Measurements from ENCODE around the gene TGFBR3L.
"Not testable (repeated sequence)": the region's sequence is repeated elsewhere in the genome, so short reads cannot be mapped to it uniquely, and the experiment has no call there.

Gene TGFBR3L

DNA sequence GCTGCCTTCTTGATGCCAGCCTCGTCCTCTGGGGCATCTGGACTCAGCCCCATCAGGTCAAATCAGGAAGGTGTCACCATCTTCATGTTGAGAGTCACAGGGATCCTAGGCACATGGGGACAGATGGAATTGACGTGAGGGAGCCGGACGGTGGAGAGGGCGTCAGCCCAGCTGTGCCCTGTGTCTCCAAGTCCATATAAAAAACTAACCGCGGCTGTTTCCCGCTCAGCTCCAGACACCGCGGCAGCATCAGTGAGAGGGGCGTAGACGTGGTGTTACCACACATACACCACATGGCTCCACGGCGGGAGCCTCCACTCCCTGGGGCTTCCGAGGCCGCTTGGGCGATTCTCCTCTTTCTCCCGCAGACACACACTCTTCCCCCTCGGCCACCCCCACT is 34.8 kb upstream of the TGFBR3L start:
- no peak for DNase-seq (ENCODE audit: low read depth)

DNA sequence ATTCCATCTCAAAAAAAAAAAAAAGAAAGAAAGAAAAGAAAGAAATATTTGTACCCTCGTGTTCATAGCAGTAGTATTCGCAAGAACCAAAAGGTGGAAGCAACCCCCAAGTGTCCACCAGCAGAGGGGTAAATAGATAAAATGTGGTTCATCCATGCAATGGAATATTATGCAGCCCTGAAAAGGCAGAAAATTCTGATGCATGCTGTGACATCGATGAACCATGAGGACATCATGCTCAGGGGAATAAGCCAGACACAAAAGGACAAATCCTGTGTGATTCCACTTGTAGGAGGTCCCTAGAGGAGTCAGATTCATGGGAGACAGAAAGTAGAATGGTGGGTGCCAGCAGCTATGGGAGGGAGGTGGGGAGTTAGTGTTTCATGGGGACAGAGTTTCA is 32.7 kb upstream of the TGFBR3L start:
- DNase-seq (ENCODE audit: low read depth), result no peak

DNA sequence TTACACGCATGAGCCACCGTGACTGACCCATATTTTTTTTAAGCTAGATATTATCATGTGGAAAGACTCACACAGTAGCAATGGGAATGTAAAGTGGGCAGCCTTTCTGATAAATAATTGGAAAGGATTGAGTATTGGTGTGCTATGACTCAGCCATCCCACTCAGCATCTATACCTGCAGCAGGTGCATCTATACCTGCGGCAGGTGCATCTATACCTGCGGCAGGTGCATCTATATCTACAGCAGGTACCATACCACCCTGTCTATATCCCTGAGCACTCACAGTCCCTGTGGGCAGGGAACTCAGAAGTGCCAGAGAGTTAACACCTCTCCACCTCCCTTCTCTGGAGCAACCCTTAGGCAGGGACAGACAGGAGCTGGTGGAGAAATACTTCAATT is 31.5 kb upstream of the TGFBR3L start:
- DNase-seq (ENCODE audit: low read depth), result no peak

DNA sequence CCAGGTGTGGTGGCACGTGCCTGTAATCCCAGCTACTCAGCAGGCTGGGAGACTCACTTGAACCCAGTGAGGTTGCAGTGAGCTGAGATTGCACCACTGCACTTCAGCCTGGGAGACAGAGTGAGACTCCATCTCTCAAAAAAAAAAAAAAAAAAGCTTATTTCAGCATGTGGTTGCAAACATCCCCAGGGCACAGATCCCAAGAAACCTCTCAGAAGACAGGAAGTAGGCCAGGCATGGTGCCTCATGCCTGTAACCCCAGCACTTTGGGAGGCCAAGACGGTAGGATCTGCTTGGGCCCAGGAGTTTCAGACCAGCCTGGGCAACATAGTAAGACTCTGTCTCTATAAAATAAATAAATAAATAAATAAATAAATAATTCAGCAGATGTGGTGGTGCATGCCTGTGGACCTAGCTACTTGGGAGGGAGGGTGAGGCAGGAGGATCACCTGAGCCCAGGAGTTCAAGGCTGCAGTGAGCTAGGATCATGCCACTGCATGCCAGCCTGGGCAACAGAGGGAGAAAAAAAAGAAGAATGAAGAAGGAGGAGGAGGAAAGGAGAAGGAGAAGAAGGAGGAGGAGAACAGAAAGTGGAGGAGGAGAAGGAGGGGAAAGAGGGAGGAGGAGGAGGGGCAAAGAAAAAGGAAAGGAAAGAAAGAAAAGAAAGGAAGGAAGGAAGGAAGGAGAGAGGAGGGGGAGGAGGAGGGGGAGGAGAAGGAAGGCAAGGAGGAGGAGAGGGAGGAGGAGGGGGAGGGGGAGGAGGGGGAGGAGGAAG is 30.6 kb upstream of the TGFBR3L start:
- no peak for DNase-seq (ENCODE audit: low read depth)

DNA sequence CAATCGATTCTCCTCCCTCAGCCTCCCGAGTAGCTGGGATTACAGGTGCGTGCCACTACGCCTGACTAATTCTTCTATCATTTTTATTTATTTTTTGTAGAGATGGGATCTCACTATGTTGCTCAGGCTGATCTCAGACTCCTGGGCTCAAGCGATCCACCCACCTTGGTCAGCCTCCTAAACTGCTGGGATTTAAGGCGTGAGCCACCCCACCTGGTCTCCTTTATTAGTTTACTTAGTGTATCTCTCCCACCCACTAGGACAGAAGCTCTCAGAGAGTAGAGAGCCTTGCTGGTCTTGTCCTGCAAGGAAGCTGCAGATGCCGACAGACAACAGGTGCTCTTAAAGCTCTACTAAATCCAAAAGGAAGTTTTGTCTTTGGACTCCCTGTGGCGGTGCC is 28.8 kb upstream of the TGFBR3L start:
- no peak for DNase-seq (ENCODE audit: low read depth)

DNA sequence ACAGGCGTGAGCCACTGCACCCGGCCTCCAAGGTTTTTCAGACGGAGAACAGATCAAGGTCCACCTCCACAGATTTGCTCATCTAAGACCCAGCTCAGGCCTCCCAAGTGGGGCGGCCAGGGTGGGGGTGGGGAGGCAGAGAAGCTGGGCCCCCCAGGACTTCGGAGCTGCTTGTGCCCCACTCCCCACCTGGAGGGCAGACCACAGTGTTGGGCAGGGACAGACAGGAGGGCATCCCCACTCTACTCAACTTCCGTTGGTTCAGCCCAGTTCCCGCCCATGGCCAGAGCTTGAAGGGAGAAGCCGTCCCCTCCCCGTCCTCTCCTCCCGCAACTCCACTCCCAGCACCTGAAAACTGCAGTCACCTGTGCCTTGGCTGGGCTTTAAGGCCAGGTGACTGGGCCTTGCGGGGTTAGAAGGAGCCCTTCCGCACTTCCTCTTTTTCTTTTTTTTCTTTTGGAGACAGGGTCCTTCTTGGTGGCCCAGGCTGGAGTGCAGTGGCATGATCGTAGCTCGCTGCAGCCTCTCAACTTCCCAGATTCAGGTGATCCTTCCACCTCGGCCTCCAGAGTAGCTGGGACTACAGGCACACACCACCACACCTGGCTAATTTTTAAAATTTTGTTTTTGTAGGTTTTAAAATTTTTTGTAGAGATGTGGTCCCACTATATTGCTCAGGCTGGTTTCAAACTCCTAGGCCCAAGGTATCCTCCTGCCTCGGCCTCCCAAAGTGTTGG is 27.1 kb upstream of the TGFBR3L start:
- DNase-seq (ENCODE audit: low read depth), result no peak

DNA sequence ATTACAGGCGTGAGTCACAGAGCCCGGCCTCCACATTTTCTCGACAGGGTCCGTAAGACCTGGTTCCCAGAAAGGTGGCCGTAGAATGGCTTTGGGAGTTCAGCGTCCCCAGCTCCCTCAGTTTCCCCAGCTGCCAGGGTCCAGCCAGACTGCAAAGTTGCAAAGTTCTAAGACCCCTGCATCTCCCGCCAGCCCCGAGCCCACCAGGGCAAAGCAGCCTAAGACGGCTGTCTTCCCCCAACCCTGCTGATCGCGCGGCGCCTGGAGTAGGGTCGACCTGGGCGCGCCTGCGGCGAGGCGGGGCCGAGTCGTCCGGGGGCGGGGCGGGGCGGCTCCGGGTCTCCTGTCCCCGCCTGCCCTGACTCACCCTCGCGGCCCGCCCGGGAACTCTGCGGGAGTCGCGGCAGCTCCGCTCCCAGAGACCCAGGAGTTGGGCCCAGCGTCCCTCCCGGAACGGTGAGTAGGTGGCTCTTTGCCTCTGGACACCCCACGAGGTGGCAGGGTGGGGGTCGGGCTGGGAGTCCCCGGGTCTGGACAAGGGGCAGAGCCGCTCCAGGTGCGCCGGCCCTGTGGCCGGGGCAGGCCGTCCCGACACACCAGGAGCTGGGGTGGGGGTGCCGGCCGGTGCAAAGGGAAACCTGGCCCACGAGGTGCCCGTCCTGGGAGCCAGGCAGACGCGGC is 26.3 kb upstream of the TGFBR3L start, which contains the start of gene LRRC8E:
Gene LRRC8E, plus strand, starts transcription at position 366 of the 681 bp plus-strand sequence. CDS start 7,094 bp downstream, outside the sequence.
- no peak for DNase-seq (ENCODE audit: low read depth)

DNA sequence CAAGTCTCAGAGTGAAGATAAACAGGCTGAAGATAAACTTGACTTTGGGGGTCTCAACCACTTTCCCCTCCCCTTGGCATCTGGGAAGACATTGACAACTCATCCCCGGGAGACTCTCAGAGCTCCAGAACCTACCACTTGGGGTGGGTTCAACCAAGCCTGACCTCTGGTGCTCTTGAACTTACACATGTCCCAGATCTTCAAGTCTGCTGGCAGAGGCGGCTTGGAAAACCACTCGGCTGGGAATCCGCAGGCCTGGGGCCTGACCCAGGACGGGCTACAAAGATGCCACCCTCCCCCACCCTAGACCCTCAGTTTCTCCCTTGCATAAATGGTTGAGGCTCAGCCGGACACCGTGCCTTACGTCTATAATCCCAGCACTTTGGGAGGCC is 25.8 kb upstream of the TGFBR3L start:
- no peak for DNase-seq (ENCODE audit: low read depth)

DNA sequence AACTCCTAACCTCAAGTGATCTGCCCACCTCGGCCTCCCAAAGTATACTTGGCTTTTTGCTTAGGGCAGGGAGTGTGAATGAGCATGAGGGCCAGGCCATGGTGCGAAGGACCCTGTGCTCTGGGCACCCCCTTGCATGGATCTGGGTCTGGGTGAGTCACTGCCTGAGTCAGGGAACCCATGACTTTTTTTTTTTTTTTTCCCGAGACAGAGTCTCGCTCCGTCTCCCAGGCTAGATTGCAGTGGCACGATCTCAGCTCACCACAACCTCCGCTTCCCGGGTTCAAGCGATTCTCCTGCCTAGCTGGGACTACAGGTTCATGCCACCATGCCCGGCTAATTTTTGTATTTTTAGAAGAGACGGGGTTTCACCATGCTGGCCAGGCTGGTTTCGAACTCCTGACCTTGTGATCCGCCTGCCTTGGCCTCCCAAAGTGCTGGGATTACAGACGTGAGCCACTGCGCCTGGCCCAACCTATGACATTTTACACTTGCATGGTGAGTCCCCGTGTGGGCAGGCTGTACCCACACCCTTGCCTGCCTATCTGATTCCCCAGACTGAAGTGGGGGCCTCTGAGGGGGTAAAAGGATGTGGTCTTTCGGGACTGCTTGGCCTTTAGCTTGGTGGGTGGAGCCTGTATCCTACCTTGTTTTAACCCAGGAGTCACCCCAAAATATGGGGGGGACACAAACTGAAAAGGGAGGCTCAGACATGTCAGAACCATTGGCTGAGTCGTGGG is 21.1 kb upstream of the TGFBR3L start:
- not testable (repeated sequence) for DNase-seq (ENCODE audit: low read depth)

DNA sequence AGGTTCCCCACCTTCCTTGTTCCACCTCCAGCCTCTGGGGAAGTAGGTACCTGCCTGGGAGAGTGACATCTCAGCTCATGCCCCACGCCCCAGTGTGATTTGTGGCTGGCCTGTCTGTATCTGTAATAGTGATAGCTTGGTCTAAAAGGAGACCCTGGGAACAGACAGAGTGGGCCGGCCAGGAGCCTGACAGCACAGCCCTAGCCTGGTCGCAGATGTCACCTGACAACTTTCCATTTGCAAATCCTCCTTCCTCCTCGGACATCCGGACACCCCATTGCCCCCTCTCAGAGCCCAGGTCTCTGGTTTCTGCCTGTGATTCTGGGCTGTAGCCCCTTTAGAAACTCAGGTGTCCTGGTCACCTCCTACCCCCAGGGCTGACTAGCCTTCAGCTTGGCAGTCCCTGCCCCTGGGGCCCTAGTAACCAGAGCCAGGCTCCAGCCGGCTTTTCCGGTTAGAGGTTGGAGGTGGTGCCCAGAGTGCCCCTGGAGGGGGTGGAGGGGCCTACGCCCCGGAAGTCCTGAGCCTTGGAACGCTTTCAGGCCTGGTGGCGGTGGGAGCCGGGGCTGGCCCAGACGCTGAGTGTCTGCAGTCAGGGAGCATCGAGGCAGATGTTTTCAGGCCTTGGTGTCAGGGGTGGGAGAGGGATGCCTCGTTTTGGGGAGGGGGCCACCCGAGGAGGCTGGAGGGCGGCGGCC is 19.9 kb upstream of the TGFBR3L start:
- no peak for DNase-seq (ENCODE audit: low read depth)

DNA sequence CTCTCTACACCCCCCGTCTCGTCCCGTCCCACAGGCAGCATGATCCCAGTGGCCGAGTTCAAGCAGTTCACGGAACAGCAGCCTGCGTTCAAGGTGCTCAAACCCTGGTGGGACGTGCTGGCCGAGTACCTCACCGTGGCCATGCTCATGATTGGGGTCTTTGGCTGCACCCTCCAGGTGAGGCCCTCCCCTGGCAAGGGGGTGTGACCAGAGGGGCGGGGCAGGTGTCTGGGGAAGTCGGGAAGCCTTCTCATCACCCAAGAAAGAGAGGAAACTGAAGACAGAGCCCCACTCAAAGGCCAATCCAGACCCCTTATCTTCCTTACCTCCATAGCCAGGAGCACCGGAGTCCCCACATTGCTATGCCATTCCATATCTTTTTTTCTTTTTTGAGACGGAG is 19.1 kb upstream of the TGFBR3L start:
- DNase-seq (ENCODE audit: low read depth), result no peak

DNA sequence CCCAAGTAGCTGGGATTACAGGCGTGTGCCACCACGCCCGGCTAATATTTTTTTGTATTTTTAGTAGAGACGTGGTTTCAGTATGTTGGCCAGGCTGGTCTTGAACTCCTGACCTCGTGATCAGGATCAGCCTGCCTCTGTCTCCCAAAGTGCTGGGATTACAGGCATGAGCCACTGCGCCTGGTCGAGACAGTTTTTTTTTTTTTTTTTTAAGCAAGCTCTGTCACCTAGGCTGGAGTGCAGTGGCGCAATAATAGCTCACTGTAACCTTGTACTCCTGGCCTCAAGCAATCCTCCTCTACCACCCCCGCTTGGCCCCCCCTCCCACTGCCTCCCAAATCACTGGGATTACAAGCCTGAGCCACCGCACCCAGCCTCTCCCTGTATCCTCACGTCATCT is 17.3 kb upstream of the TGFBR3L start:
- DNase-seq (ENCODE audit: low read depth), result no peak

DNA sequence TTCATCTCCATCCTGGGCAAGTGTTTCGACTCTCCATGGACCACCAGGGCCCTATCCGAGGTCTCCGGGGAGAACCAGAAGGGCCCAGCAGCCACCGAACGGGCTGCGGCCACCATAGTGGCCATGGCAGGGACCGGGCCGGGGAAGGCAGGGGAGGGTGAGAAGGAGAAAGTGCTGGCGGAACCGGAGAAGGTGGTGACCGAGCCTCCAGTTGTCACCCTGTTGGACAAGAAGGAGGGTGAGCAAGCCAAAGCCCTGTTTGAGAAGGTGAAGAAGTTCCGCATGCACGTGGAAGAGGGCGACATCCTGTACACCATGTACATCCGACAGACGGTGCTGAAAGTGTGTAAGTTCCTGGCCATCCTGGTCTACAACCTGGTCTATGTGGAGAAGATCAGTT is 15.7 kb upstream of the TGFBR3L start:
- DNase-seq (ENCODE audit: low read depth), result no peak

DNA sequence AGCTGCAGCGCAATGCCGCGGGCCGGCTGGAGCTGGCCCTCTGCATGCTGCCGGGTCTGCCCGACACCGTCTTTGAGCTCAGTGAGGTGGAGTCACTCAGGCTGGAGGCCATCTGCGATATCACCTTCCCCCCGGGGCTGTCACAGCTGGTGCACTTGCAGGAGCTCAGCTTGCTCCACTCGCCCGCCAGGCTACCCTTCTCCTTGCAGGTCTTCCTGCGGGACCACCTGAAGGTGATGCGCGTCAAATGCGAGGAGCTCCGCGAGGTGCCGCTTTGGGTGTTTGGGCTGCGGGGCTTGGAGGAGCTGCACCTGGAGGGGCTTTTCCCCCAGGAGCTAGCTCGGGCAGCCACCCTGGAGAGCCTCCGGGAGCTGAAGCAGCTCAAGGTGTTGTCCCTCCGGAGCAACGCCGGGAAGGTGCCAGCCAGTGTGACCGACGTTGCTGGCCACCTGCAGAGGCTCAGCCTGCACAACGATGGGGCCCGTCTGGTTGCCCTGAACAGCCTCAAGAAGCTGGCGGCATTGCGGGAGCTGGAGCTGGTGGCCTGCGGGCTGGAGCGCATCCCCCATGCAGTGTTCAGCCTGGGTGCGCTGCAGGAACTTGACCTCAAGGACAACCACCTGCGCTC is 14.8 kb upstream of the TGFBR3L start:
- DNase-seq (ENCODE audit: low read depth), result no peak

DNA sequence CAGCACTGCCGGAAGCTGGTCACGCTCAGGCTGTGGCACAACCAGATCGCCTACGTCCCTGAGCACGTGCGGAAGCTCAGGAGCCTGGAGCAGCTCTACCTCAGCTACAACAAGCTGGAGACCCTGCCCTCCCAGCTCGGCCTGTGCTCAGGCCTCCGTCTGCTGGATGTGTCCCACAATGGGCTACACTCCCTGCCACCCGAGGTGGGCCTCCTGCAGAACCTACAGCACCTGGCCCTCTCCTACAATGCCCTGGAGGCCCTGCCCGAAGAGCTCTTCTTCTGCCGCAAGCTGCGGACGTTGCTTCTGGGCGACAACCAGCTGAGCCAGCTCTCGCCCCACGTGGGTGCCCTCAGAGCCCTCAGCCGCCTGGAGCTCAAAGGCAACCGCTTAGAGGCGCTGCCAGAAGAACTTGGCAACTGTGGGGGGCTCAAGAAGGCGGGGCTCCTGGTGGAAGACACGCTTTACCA is 14.2 kb upstream of the TGFBR3L start:
- DNase-seq (ENCODE audit: low read depth), result no peak

DNA sequence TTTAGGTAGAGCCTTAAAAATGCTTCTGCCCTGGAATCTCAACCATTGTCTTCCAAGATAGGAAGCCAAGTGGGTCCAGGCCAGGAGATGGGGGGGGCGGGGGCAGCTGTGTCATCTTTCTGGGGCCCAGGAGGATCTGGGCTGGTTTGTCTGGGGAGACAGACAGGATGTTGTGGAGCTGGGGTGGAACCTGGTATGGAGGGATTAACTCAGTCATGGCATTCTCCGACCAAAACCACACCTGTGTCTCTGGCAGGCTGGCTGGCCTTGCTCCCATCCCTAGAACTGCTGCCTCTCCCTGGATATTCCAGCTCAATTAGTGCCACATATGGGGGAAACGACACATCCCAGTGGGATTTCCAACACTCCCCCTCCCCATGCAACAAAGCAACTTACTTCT is 13.7 kb upstream of the TGFBR3L start:
- no peak for DNase-seq (ENCODE audit: low read depth)

DNA sequence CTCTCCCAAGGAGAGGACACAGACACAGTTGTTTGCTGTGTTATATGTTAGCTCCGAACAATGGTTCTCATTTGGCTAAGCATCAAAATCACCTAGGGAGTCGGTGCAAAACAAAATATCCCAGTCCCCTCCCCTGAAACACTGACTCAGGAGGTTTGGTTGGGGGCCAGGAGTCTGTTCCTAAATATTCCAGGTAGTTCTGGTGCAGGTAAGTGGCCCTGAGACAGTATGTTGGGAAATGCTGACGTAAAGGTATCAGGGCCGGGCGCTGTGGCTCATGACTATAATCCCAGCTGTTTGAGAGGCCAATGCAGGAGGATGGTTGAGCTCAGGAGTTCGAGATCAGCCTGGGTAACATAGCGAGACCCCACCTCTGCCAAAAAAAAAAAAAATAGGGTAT is 13.3 kb upstream of the TGFBR3L start:
- no peak for DNase-seq (ENCODE audit: low read depth)

DNA sequence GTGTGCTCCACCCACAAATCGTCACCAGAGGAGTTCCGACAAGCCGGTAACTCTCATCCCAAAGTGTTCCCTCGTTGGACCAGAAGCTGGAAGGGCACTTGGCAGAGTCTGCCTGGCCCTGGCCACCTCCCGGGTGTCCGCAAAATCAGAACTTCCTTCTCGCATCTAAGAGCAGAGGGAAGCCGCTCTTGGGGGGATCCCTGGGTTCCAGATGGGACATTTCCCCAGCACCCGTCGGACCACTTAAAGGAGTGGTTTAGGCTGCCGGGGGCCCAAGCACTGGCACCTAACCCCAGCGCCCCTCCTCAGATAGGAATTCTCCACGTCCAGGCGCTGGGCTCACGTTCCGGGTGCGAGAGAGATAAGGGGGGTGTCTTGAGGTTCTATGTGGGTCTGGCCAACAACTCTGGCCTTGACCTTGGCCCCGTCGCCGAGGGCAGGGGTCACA is 11.8 kb upstream of the TGFBR3L start:
- DNase-seq (ENCODE audit: low read depth), result no peak

DNA sequence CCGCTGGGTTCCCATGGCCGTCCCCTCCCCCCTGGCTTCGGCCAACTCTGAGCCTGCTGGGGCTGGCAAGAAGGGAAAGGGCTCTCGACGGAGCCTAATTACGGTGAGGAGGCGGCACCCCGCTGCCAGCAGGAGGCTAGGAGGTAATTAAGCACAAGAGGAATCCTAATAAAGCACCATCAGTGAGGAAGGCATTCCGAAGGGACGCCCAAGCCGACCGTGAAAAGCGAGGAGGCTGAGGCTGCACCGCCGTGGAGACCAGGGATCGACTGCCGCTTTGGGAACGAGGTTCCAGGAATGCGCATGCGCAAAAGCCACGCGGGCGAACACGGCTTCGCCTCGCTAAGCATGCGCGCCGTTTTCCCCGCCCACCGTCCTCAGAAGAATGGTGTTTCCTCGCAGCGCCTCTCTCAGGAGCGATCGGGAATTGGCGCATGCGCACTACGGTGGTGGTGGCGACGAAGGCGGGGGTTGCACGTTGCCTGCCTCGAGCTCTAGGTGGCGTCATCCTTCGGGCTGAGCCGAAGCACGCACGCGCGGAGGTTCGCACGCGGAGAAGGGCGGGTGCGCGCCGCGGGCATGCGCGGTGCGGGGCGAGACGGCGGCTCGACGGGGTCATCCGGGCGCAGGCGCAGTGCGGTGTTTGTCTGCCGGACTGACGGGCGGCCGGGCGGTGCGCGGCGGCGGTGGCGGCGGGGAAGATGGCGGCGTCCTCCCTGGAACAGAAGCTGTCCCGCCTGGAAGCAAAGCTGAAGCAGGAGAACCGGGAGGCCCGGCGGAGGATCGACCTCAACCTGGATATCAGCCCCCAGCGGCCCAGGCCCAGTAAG is 11.2 kb upstream of the TGFBR3L start, which contains the start of gene MAP2K7:
Gene MAP2K7, plus strand, starts transcription at position 634 of the 830 bp plus-strand sequence. Its CDS starts 68 bp downstream, at position 702.
- peak; percentile 97 for DNase-seq (ENCODE audit: low read depth)

Data from HS-5 (cell line).